CD4-positive, alpha-beta memory T cell (primary cell): ENCODE results near the gene TTLL11. TPM values are rescaled to one million over a fixed set of nuclear protein-coding genes. Genes with fewer than 3 reads are reported as not detected.

Experiments used
- CTCF ChIA-PET: fragments of 350-600 bp; sonication (Branson Sonifier 250); formaldehyde crosslinking; loops from one replicate; lab custom pipeline; 2021; ENCODE audit warnings: inconsistent platforms; ENCODE audit not compliant: partially characterized antibody; lab: Charles Lee
- POLR2A ChIA-PET: fragments of 350-600 bp; sonication (Branson Sonifier 250); formaldehyde crosslinking; loops from one replicate; lab custom pipeline; 2021; ENCODE audit not compliant: partially characterized antibody; lab: Charles Lee
- DNase-seq, 5 donors: peaks; one replicate each; pipeline versions ENCODE4 v3.0.0 to v3.0.0-alpha.2; 2020 to 2022; ENCODE audit warnings: mixed read lengths in 1 of 5
- H3K27ac ChIP-seq: one replicate; pipeline ENCODE4 v1.7.0; 2013; ENCODE audit warnings: low read depth, low read length
- H3K27me3 ChIP-seq: 2 replicates; pipeline ENCODE4 v1.7.0; 2013; ENCODE audit warnings: mild to moderate bottlenecking, low read length, moderate library complexity; ENCODE audit not compliant: insufficient read depth
- H3K36me3 ChIP-seq: 2 replicates; pipeline ENCODE4 v1.7.0; 2013; ENCODE audit warnings: mild to moderate bottlenecking, low read length, moderate library complexity; ENCODE audit not compliant: insufficient read depth
- H3K4me1 ChIP-seq: 2 replicates; pipeline ENCODE4 v1.7.0; 2013; ENCODE audit warnings: mild to moderate bottlenecking, low read length, moderate library complexity; ENCODE audit not compliant: insufficient read depth
- H3K4me3 ChIP-seq, 2 donors: one replicate each; pipeline ENCODE4 v1.7.0; 2013; ENCODE audit warnings: low read length in 2 of 2, mild to moderate bottlenecking in 1 of 2
- H3K9me3 ChIP-seq, 2 donors: one replicate each; pipeline ENCODE4 v1.7.0; 2013; ENCODE audit warnings: low read length in 2 of 2, control low read depth in 1 of 2; ENCODE audit not compliant: control insufficient read depth in 1 of 2
- H3K27ac Mint-ChIP-seq, 7 donors: one replicate each; pipeline ENCODE4 v1.8.0; 2020 to 2021; ENCODE audit warnings: mixed read lengths in 7 of 7, mild to moderate bottlenecking in 6 of 7, inconsistent platforms in 3 of 7, moderate library complexity in 3 of 7
- H3K27me3 Mint-ChIP-seq, 2 donors: one replicate each; pipeline ENCODE4 v1.8.0; 2020 to 2021; ENCODE audit warnings: mixed read lengths in 2 of 2
- H3K36me3 Mint-ChIP-seq, 2 donors: one replicate each; pipeline ENCODE4 v1.8.0; 2020 to 2021; ENCODE audit warnings: mixed read lengths in 2 of 2, inconsistent platforms in 1 of 2, mild to moderate bottlenecking in 1 of 2
- H3K4me1 Mint-ChIP-seq, 4 donors: one replicate each; pipeline ENCODE4 v1.8.0; 2020 to 2021; ENCODE audit warnings: mixed read lengths in 4 of 4, mild to moderate bottlenecking in 1 of 4
- H3K4me3 Mint-ChIP-seq, 8 donors: one replicate each; pipeline ENCODE4 v1.8.0; 2020 to 2021; ENCODE audit warnings: mixed read lengths in 8 of 8, mild to moderate bottlenecking in 7 of 8, moderate library complexity in 6 of 8, inconsistent platforms in 3 of 8
- H3K9me3 Mint-ChIP-seq, 8 donors: one replicate each; pipeline ENCODE4 v1.8.0; 2020 to 2021; ENCODE audit warnings: mixed read lengths in 8 of 8, mild to moderate bottlenecking in 5 of 8, inconsistent platforms in 3 of 8, moderate library complexity in 1 of 8
- intact Hi-C: fragments of 100-400 bp; cut with micrococcal nuclease; formaldehyde crosslinking; loops from one replicate; pipeline ENCODE4 v1.15.1; 2023
- polyA plus RNA-seq, 2 donors: library from polyadenylated mRNA; unstranded; fragments of 300-500 nt; fragmentation: Illumina TruSeq; gene quantifications; one replicate each; pipeline ENCODE4 v1.2.3, GENCODE V29; 2021
- total RNA-seq, 2 experiments: library from RNA; stranded (reverse); gene quantifications; one replicate each; pipeline ENCODE4 v1.2.3, GENCODE V29; 2021

Gene TTLL11
- total and polyA plus RNA-seq, 4 experiments from 2014 or later = 2.7 to 7.8 (median 3.1) TPM

GRCh38 chr9:121968056-121968455 lies 125.1 kb downstream of the TTLL11 start:
- Mint-ChIP-seq H3K4me3 (no peak overlapping the region), H3K27me3 (no peaks in the 10 kb centered on the region), H3K27ac (no peak overlapping the region), H3K9me3 (peaks cover 0 to 7% (median 0%) of the 10 kb centered on the region in 8 donors), H3K36me3 (peaks cover 2 to 9% of the 10 kb centered on the region in 2 donors), H3K4me1 (no peaks in the 10 kb centered on the region)
- ChIA-PET CTCF (no interaction called here), POLR2A (no interaction called here)
- H3K4me3 ChIP-seq = no peak overlapping the region
- H3K27me3 ChIP-seq = no peaks in the 10 kb centered on the region
- DNase-seq = no peak
- H3K36me3 ChIP-seq = no peaks in the 10 kb centered on the region
- intact Hi-C loops = no loop called here
- H3K9me3 ChIP-seq = no peaks in the 10 kb centered on the region
- H3K27ac ChIP-seq = no peak overlapping the region
- H3K4me1 ChIP-seq = no peaks in the 10 kb centered on the region

GRCh38 chr9:121966706-121967105 lies 126.4 kb downstream of the TTLL11 start:
- Histone ChIP-seq H3K9me3 (no peaks in the 10 kb centered on the region), H3K4me3 (no peak overlapping the region), H3K27ac (no peak overlapping the region), H3K36me3 (no peaks in the 10 kb centered on the region), H3K27me3 (no peaks in the 10 kb centered on the region), H3K4me1 (no peaks in the 10 kb centered on the region)
- POLR2A ChIA-PET = no interaction called here
- Mint-ChIP-seq H3K36me3 (peaks cover 2 to 9% of the 10 kb centered on the region in 2 donors), H3K4me3 (no peak overlapping the region), H3K4me1 (no peaks in the 10 kb centered on the region), H3K27ac (no peak overlapping the region), H3K9me3 (peaks cover 0 to 7% (median 0%) of the 10 kb centered on the region in 8 donors), H3K27me3 (no peaks in the 10 kb centered on the region)
- intact Hi-C loops = no loop called here
- no peak for DNase-seq
- CTCF ChIA-PET = no interaction called here

GRCh38 chr9:121963528-121963995 lies 129.5 kb downstream of the TTLL11 start:
- H3K9me3 Mint-ChIP-seq = peaks cover 0 to 5% (median 0%) of the 10 kb centered on the region in 8 donors
- H3K27me3 Mint-ChIP-seq = no peaks in the 10 kb centered on the region
- Histone ChIP-seq H3K27me3 (no peaks in the 10 kb centered on the region), H3K4me1 (no peaks in the 10 kb centered on the region), H3K9me3 (no peaks in the 10 kb centered on the region), H3K27ac (no peak overlapping the region), H3K4me3 (no peak overlapping the region), H3K36me3 (no peaks in the 10 kb centered on the region)
- no peaks in the 10 kb centered on the region for H3K4me1 Mint-ChIP-seq
- peaks cover 2 to 3% of the 10 kb centered on the region in 2 donors for H3K36me3 Mint-ChIP-seq
- CTCF ChIA-PET = no interaction called here
- POLR2A ChIA-PET = no interaction called here
- no peak overlapping the region for H3K27ac Mint-ChIP-seq
- no peak for DNase-seq
- intact Hi-C loops = no loop called here
- H3K4me3 Mint-ChIP-seq = no peak overlapping the region

- H3K36me3 ChIP-seq = no peaks in the 10 kb centered on the region
- CTCF ChIA-PET = no interaction called here
- Mint-ChIP-seq H3K27me3 (no peaks in the 10 kb centered on the region), H3K36me3 (peaks cover 2 to 3% of the 10 kb centered on the region in 2 donors), H3K4me3 (no peak overlapping the region), H3K4me1 (no peaks in the 10 kb centered on the region), H3K9me3 (no peaks in the 10 kb centered on the region), H3K27ac (peak overlapping the region in 1 of 7 donors; percentile 25)
- H3K27me3 ChIP-seq = no peaks in the 10 kb centered on the region
- intact Hi-C loops = no loop called here
- H3K9me3 ChIP-seq = no peaks in the 10 kb centered on the region
- H3K4me3 ChIP-seq = no peak overlapping the region
- no peak overlapping the region for H3K27ac ChIP-seq
- POLR2A ChIA-PET = no interaction called here
- no peak for DNase-seq
- no peaks in the 10 kb centered on the region for H3K4me1 ChIP-seq
Observed at GRCh38 chr9:121962421-121962820, 130.7 kb downstream of the TTLL11 start.

GRCh38 chr9:121960665-121961064 lies 132.4 kb downstream of the TTLL11 start:
- no peak for DNase-seq
- intact Hi-C loops = no loop called here
- H3K4me1 Mint-ChIP-seq = no peaks in the 10 kb centered on the region
- no peak overlapping the region for H3K4me3 Mint-ChIP-seq
- Histone ChIP-seq H3K4me3 (no peak overlapping the region), H3K9me3 (no peaks in the 10 kb centered on the region), H3K4me1 (no peaks in the 10 kb centered on the region), H3K27ac (no peak overlapping the region), H3K36me3 (no peaks in the 10 kb centered on the region), H3K27me3 (no peaks in the 10 kb centered on the region)
- ChIA-PET POLR2A (no interaction called here), CTCF (no interaction called here)
- no peaks in the 10 kb centered on the region for H3K9me3 Mint-ChIP-seq
- H3K27ac Mint-ChIP-seq = no peak overlapping the region
- no peaks in the 10 kb centered on the region for H3K36me3 Mint-ChIP-seq
- H3K27me3 Mint-ChIP-seq = no peaks in the 10 kb centered on the region

GRCh38 chr9:121958530-121958929 lies 134.6 kb downstream of the TTLL11 start:
- Mint-ChIP-seq H3K4me1 (no peaks in the 10 kb centered on the region), H3K36me3 (no peaks in the 10 kb centered on the region), H3K4me3 (no peak overlapping the region), H3K9me3 (no peaks in the 10 kb centered on the region), H3K27ac (no peak overlapping the region), H3K27me3 (no peaks in the 10 kb centered on the region)
- no peaks in the 10 kb centered on the region for H3K36me3 ChIP-seq
- intact Hi-C loops = no loop called here
- no peaks in the 10 kb centered on the region for H3K9me3 ChIP-seq
- CTCF ChIA-PET = no interaction called here
- POLR2A ChIA-PET = no interaction called here
- no peaks in the 10 kb centered on the region for H3K27me3 ChIP-seq
- no peaks in the 10 kb centered on the region for H3K4me1 ChIP-seq
- DNase-seq = no peak
- H3K27ac ChIP-seq = no peak overlapping the region
- H3K4me3 ChIP-seq = no peak overlapping the region

- Mint-ChIP-seq H3K9me3 (peaks cover 0 to 2% (median 0%) of the 10 kb centered on the region in 8 donors), H3K4me1 (no peaks in the 10 kb centered on the region), H3K27me3 (no peaks in the 10 kb centered on the region), H3K27ac (no peak overlapping the region), H3K4me3 (no peak overlapping the region), H3K36me3 (peaks cover 0 to 6% of the 10 kb centered on the region in 2 donors)
- H3K9me3 ChIP-seq = no peaks in the 10 kb centered on the region
- intact Hi-C loops = no loop called here
- H3K4me1 ChIP-seq = no peaks in the 10 kb centered on the region
- CTCF ChIA-PET = no interaction called here
- H3K27ac ChIP-seq = no peak overlapping the region
- no peak for DNase-seq
- H3K27me3 ChIP-seq = no peaks in the 10 kb centered on the region
- no peaks in the 10 kb centered on the region for H3K36me3 ChIP-seq
- POLR2A ChIA-PET = no interaction called here
- H3K4me3 ChIP-seq = no peak overlapping the region
Observed at GRCh38 chr9:121956808-121957207, 136.3 kb downstream of the TTLL11 start.

- Mint-ChIP-seq H3K4me1 (no peaks in the 10 kb centered on the region), H3K27ac (no peak overlapping the region), H3K27me3 (no peaks in the 10 kb centered on the region), H3K9me3 (peaks cover 0 to 2% (median 0%) of the 10 kb centered on the region in 8 donors), H3K36me3 (peaks cover 0 to 6% of the 10 kb centered on the region in 2 donors), H3K4me3 (no peak overlapping the region)
- Histone ChIP-seq H3K36me3 (no peaks in the 10 kb centered on the region), H3K27ac (no peak overlapping the region), H3K27me3 (no peaks in the 10 kb centered on the region), H3K9me3 (no peaks in the 10 kb centered on the region), H3K4me3 (no peak overlapping the region), H3K4me1 (no peaks in the 10 kb centered on the region)
- CTCF ChIA-PET = no interaction called here
- intact Hi-C loops = no loop called here
- DNase-seq = no peak
- POLR2A ChIA-PET = no interaction called here
Observed at GRCh38 chr9:121955649-121956048, 137.5 kb downstream of the TTLL11 start.
